H9 (cell line): ENCODE data around the gene CADM1. TPM values are rescaled to one million over a fixed set of nuclear protein-coding genes. Genes with fewer than 3 reads are reported as not detected.

ENCODE experiments used
- DNase-seq: peaks from one replicate; pipeline ENCODE4 v3.0.0-alpha.2; 2017
- H2AFZ ChIP-seq: one replicate; pipeline ENCODE4 v1.6.1; 2013; ENCODE audit warnings: mild to moderate bottlenecking, low read length, control low read depth, moderate library complexity
- H2AK5ac ChIP-seq: 2 replicates; pipeline ENCODE4 v1.6.1; 2013; ENCODE audit warnings: low read length, control low read depth, mixed read lengths; ENCODE audit not compliant: insufficient read length
- H2BK120ac ChIP-seq: one replicate; pipeline ENCODE4 v1.6.1; 2013; ENCODE audit warnings: low read depth, mild to moderate bottlenecking, low read length, control low read depth, inconsistent platforms; ENCODE audit not compliant: poor library complexity, severe bottlenecking
- H2BK12ac ChIP-seq: 2 replicates; pipeline ENCODE4 v1.6.1; 2013; ENCODE audit warnings: low read length, control low read depth, mixed read lengths, low read depth; ENCODE audit not compliant: insufficient read length
- H2BK15ac ChIP-seq: 2 replicates; pipeline ENCODE4 v1.6.1; 2013; ENCODE audit warnings: low read depth, low read length, control low read depth
- H2BK20ac ChIP-seq: one replicate; pipeline ENCODE4 v1.6.1; 2013; ENCODE audit warnings: low read depth, mild to moderate bottlenecking, low read length, control low read depth, inconsistent platforms; ENCODE audit not compliant: poor library complexity, severe bottlenecking
- H2BK5ac ChIP-seq: 2 replicates; pipeline ENCODE4 v1.6.1; 2013; ENCODE audit warnings: low read length, control low read depth, mixed read lengths; ENCODE audit not compliant: insufficient read length
- H3K14ac ChIP-seq: 2 replicates; pipeline ENCODE4 v1.6.1; 2013; ENCODE audit warnings: low read length, control low read depth; ENCODE audit not compliant: insufficient read depth
- H3K18ac ChIP-seq: 2 replicates; pipeline ENCODE4 v1.6.1; 2013; ENCODE audit warnings: low read depth, mild to moderate bottlenecking, mixed read lengths, low read length, control low read depth; ENCODE audit not compliant: insufficient read length
- H3K23ac ChIP-seq: 2 replicates; pipeline ENCODE4 v1.6.1; 2013; ENCODE audit warnings: low read length, control low read depth, mixed read lengths, low read depth; ENCODE audit not compliant: insufficient read length
- H3K23me2 ChIP-seq: 2 replicates; pipeline ENCODE4 v1.6.1; 2013; ENCODE audit warnings: low read depth, mild to moderate bottlenecking, mixed read lengths, low read length, control low read depth; ENCODE audit not compliant: insufficient read length, poor library complexity, severe bottlenecking
- H3K27ac ChIP-seq: 2 replicates; pipeline ENCODE4 v1.5.1; 2013; ENCODE audit warnings: low read length, control low read depth, mixed read lengths, low read depth; ENCODE audit not compliant: insufficient read length
- H3K27me3 ChIP-seq: 2 replicates; pipeline ENCODE4 v1.6.1; 2013; ENCODE audit warnings: low read length, control low read depth, inconsistent platforms; ENCODE audit not compliant: insufficient read depth
- H3K4ac ChIP-seq: 2 replicates; pipeline ENCODE4 v1.6.1; 2013; ENCODE audit warnings: low read depth, mild to moderate bottlenecking, control low read depth, inconsistent platforms, low read length, moderate library complexity
- H3K4me1 ChIP-seq: 2 replicates; pipeline ENCODE4 v1.6.1; 2013; ENCODE audit warnings: low read length, control low read depth, inconsistent platforms; ENCODE audit not compliant: insufficient read depth
- H3K4me2 ChIP-seq: 2 replicates; pipeline ENCODE4 v1.6.1; 2013; ENCODE audit warnings: low read length, control low read depth, mixed read lengths; ENCODE audit not compliant: insufficient read length, insufficient read depth
- H3K56ac ChIP-seq: 2 replicates; pipeline ENCODE4 v1.6.1; 2013; ENCODE audit warnings: low read depth, mild to moderate bottlenecking, mixed read lengths, low read length, control low read depth; ENCODE audit not compliant: insufficient read length
- H3K79me1 ChIP-seq: 2 replicates; pipeline ENCODE4 v1.6.1; 2013; ENCODE audit warnings: low read depth, mild to moderate bottlenecking, moderate library complexity, low read length, control low read depth, inconsistent platforms; ENCODE audit not compliant: insufficient read depth, poor library complexity, severe bottlenecking
- H3K79me2 ChIP-seq: 2 replicates; pipeline ENCODE4 v1.6.1; 2013; ENCODE audit warnings: low read length, control low read depth, inconsistent platforms; ENCODE audit not compliant: insufficient read depth
- H3K9ac ChIP-seq: 2 replicates; pipeline ENCODE4 v1.6.1; 2013; ENCODE audit warnings: low read length, control low read depth, mixed read lengths; ENCODE audit not compliant: insufficient read length; ENCODE audit errors: extremely low read depth
- H3K9me3 ChIP-seq: one replicate; pipeline ENCODE4 v1.6.1; 2013; ENCODE audit warnings: low read depth, low read length, inconsistent platforms; ENCODE audit not compliant: control insufficient read depth
- H3T11ph ChIP-seq: one replicate; pipeline ENCODE4 v1.6.1; 2013; ENCODE audit warnings: mild to moderate bottlenecking, low read length, control low read depth, inconsistent platforms
- H4K20me1 ChIP-seq: one replicate; pipeline ENCODE4 v1.6.1; 2013; ENCODE audit not compliant: control insufficient read depth, insufficient read length, insufficient read depth
- H4K5ac ChIP-seq: 2 replicates; pipeline ENCODE4 v1.6.1; 2013; ENCODE audit warnings: low read depth, mild to moderate bottlenecking, mixed read lengths, low read length, control low read depth; ENCODE audit not compliant: insufficient read length
- H4K8ac ChIP-seq: replicated peaks from 2 replicates; pipeline ENCODE4 v1.6.1; 2013; ENCODE audit warnings: low read length, control low read depth, mixed read lengths, low read depth; ENCODE audit not compliant: insufficient read length
- H4K91ac ChIP-seq: 2 replicates; pipeline ENCODE4 v1.6.1; 2013; ENCODE audit warnings: low read depth, mild to moderate bottlenecking, moderate library complexity, mixed read lengths, low read length, control low read depth; ENCODE audit not compliant: insufficient read length
- H3K27ac Mint-ChIP-seq, 3 experiments: 2 replicates in 2 of 3; 3 replicates in 1 of 3; pipeline ENCODE4 v1.8.0; 2020 to 2021; ENCODE audit warnings: mixed read lengths in 3 of 3, mild to moderate bottlenecking in 1 of 3, moderate library complexity in 1 of 3
- H3K27me3 Mint-ChIP-seq: 2 replicates; pipeline ENCODE4 v1.8.0; 2021; ENCODE audit warnings: low read depth, mild to moderate bottlenecking, moderate library complexity, mixed read lengths
- H3K36me3 Mint-ChIP-seq, 3 experiments: 2 replicates in 2 of 3; 3 replicates in 1 of 3; pipeline ENCODE4 v1.8.0; 2020 to 2021; ENCODE audit warnings: low read depth in 3 of 3, mixed read lengths in 3 of 3; ENCODE audit not compliant: insufficient read depth in 1 of 3
- H3K4me1 Mint-ChIP-seq, 2 experiments: 2 replicates each; pipeline ENCODE4 v1.8.0; 2020; ENCODE audit warnings: mixed read lengths in 2 of 2
- H3K4me3 Mint-ChIP-seq, 2 experiments: 2 replicates in 1 of 2; 3 replicates in 1 of 2; pipeline ENCODE4 v1.8.0; 2020 to 2021; ENCODE audit warnings: mild to moderate bottlenecking in 2 of 2, mixed read lengths in 2 of 2, moderate library complexity in 1 of 2
- H3K9me3 Mint-ChIP-seq, 2 experiments: 2 replicates in 1 of 2; 3 replicates in 1 of 2; pipeline ENCODE4 v1.8.0; 2020; ENCODE audit warnings: mild to moderate bottlenecking in 2 of 2, mixed read lengths in 2 of 2, moderate library complexity in 1 of 2
- WGBS: extraction: QIAGEN DNeasy Blood & Tissue Kit; methylation state at CpG from one replicate; pipeline ENCODE4 v1.1.7; 2013; ENCODE audit warnings: missing lambda C conversion rate, low lambda C conversion rate, mixed read lengths; ENCODE audit not compliant: insufficient read length; ENCODE audit errors: extremely low coverage; 5-methylcytosine and 5-hydroxymethylcytosine counted together
- total RNA-seq: library from RNA; stranded (reverse); gene quantifications from 2 replicates; pipeline ENCODE4 v1.2.1, GENCODE V29; 2021
- TF ChIP-seq, protein P1 (sequence below): fragments of 200-600 bp; sonication (generic); conservative IDR thresholded peaks from 3 replicates; pipeline ENCODE4 v1.8.0; 2021; ENCODE audit warnings: antibody characterized with exemption, mild to moderate bottlenecking

Gene CADM1
- total RNA-seq, 1 experiment from 2014 or later, result 11.9 TPM

GRCh38 chr11:115548878-115549528 is 44.8 kb upstream of the CADM1 start:
- peak overlapping the region; percentile 44 to 65 (median 52); a peak in 2 of 7 replicates for H3K27ac Mint-ChIP-seq
- Histone ChIP-seq H3K56ac (no peak overlapping the region), H3K9me3 (no peaks in the 10 kb centered on the region), H4K8ac (no peak overlapping the region), H2AFZ (no peak overlapping the region), H2BK15ac (no peak overlapping the region), H3T11ph (no peak overlapping the region), H2BK20ac (no peak overlapping the region), H4K20me1 (no peaks in the 10 kb centered on the region), H3K14ac (no peak overlapping the region), H2BK120ac (no peak overlapping the region), H2AK5ac (no peak overlapping the region), H3K18ac (peak overlapping the region; percentile 9), H4K5ac (no peak overlapping the region), H3K79me1 (no peaks in the 10 kb centered on the region), H3K4ac (no peak overlapping the region), H3K4me2 (peak overlapping the region; percentile 27), H3K23me2 (no peaks in the 10 kb centered on the region), H3K79me2 (no peaks in the 10 kb centered on the region), H3K23ac (no peak overlapping the region), H3K27ac (no peak overlapping the region), H2BK12ac (no peak overlapping the region), H3K4me1 (peaks cover 8% of the 10 kb centered on the region; the same call in 1 of the 2 replicates), H3K9ac (no peak overlapping the region), H4K91ac (no peak overlapping the region), H2BK5ac (no peak overlapping the region), H3K27me3 (no peaks in the 10 kb centered on the region)
- no peaks in the 10 kb centered on the region for H3K36me3 Mint-ChIP-seq
- peak overlapping the region; percentile 42 to 45; a peak in 3 of 5 replicates for H3K4me3 Mint-ChIP-seq
- peak; percentile 92 for DNase-seq
- H3K9me3 Mint-ChIP-seq, result no peaks in the 10 kb centered on the region
- peaks cover 40 to 41% of the 10 kb centered on the region in 2 experiments for H3K4me1 Mint-ChIP-seq
- H3K27me3 Mint-ChIP-seq, result peaks cover 6% of the 10 kb centered on the region; the same call in 1 of the 2 replicates
- TF ChIP-seq, protein P1, sequence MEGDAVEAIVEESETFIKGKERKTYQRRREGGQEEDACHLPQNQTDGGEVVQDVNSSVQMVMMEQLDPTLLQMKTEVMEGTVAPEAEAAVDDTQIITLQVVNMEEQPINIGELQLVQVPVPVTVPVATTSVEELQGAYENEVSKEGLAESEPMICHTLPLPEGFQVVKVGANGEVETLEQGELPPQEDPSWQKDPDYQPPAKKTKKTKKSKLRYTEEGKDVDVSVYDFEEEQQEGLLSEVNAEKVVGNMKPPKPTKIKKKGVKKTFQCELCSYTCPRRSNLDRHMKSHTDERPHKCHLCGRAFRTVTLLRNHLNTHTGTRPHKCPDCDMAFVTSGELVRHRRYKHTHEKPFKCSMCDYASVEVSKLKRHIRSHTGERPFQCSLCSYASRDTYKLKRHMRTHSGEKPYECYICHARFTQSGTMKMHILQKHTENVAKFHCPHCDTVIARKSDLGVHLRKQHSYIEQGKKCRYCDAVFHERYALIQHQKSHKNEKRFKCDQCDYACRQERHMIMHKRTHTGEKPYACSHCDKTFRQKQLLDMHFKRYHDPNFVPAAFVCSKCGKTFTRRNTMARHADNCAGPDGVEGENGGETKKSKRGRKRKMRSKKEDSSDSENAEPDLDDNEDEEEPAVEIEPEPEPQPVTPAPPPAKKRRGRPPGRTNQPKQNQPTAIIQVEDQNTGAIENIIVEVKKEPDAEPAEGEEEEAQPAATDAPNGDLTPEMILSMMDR, result no peak
- no CpG with 5 or more reads among the region's 10 CpGs for WGBS
